NOMO-1 (cell line): ENCODE results near the gene DEPDC4.
"Not testable (repeated sequence)": the region's sequence is repeated elsewhere in the genome, so short reads cannot be mapped to it uniquely, and the experiment has no call there.

Source experiments
- DNase-seq, 2 experiments: peaks; one replicate each; lab custom pipeline; 2025; ENCODE audit not compliant: unreplicated experiment in 2 of 2; lab: John Stamatoyannopoulos, UW

Gene DEPDC4

DNA sequence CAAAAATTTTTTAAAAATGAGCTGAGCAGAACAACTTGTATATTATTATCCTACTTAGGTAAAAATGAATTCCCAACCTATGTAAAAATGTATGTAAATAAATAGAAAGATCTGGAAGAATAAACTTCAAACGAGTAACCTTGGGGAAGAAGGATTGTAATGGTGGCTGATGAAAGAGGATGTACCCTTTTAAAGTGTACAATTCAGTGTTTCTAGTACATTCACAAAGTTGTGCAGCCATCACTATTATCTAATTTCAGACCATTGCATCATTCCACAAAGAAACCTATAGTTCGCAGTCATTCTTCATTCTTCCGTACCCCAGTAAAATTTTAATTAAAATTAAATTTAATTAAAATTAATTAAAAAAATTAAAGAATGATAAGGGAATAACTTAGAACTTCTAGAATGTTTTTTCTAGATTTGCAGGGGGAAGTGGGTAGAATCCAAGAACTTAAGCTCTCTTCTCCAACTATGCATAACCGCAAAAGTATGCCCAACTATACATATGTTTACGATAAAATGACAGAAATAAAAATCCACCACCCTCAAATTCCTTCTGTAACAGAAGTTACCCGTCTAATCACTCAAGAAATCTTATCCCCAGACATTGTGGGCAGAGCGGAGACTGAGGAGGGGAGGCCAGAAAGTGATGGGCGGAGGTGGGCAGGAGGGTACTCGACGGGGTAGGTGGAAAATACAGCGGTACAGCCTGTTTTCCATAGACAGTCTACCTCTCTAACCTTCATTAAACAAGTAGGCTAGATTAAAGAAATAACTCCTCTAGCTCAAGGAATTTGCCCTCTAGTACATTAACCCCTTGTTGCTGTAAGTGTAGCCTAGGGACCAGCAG is 921 bp downstream of the DEPDC4 start:
- DNase-seq = no peak

DNA sequence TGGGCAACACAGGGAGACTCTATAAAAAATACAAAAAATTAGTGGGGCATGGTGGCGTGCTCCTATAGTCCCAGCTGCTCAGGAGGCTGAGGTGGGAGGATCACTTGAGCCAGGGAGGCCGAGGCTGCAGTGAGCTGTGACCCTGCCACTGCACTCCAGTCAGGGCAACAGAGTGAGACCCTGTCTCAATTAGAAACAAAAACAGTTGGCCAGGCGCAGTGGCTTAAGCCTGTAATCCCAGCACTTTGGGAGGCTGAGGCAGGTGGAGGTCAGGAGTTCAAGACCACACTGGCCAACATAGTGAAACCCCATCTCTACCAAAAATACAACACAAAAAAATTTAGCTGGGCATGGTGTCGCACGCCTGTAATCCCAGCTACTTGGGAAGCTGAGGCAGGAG is 1.8 kb downstream of the DEPDC4 start:
- DNase-seq = not testable (repeated sequence)

DNA sequence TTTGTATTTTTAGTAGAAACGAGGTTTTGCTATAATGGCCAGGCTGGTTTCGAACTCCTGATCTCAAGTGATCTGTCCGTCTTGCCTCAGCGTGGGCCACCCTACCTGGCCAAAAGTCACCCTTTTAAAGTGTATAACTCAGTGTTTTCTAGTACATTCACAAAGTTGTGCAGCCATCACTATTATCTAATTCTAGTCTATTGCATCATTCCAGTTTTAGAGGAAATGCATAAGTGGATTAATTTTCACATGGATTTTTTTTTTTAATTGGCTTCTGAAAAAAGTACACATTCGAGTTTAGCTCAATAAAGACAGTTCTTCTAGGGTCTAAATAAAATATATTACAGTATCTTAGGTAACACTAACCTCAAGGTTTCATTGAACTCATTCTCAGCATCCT is 3.7 kb downstream of the DEPDC4 start:
- DNase-seq = no peak

DNA sequence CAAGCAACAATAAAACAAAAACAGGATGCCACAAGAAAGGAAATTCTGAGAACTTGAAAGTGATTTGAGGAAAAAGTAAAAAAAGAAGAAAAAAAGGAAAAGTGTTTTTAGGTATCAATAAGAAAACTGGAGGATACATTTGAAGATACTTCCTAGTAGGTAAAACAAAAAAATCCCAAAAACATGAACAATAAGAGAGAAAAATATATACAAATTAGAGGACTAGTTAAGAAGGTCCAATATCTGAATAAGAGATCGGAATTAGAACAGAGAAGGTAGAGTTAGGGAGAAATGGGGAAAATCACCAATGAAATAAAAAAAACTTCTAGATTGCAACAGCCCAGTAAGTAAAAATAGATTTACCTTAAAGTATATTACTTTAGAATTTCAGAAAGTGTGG is 8.8 kb downstream of the DEPDC4 start:
- no peak for DNase-seq

DNA sequence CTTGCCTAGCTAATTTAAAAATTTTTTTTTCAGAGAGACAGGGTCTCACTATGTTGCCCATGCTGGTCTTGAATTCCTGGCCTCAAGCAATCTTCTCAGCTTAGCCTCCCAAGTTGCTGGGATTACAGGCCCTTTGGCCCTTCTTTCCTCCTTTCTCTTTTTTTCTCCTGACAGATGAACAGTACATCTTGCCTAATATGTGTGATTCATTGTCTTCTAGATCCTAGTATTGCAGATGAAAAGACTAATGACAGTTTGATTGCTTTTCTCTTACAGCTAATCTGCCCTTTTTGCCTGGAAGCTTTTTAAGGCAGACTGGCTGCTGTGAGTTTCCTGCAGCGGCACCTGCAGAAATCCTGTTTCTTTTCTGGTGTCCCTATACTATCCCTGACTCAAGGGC is 12.0 kb downstream of the DEPDC4 start:
- no peak for DNase-seq

DNA sequence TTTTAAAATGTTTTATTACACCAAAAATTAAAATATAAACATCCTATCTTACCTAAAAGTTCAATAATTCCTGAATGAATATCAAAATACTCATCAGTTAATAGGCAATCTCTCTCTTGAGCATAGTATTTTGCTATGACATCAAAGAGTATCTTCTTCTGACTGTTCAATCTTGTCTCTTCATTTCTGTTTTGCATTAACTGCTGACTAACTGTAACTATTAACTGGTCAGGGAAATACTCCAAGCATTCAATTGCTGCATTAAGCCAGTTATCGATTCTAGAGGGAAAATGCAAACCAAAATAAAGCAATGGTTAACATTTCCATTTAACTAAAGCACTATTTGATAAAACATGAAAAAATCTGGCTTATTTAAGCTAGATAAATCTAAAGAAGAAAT is 13.4 kb downstream of the DEPDC4 start:
- DNase-seq = no peak

DNA sequence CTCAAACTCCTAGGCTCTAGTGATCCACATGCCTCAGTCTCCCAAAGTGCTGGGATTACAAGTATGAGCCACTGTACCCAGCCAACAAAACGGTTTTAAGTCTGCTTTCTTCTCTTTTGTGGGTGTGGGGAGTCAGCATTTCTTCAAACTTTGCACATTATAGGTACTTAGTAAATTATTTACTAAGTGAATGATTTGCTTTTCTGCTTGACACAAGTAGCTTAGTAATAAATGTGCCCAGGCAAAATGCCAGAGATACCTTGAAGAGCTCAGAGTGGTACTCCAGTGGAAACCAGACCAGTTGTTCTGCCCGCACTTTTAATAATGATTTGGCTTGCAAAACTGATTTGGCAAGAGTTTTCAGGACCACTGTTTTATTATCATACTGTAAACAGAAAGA is 15.0 kb downstream of the DEPDC4 start:
- no peak for DNase-seq

DNA sequence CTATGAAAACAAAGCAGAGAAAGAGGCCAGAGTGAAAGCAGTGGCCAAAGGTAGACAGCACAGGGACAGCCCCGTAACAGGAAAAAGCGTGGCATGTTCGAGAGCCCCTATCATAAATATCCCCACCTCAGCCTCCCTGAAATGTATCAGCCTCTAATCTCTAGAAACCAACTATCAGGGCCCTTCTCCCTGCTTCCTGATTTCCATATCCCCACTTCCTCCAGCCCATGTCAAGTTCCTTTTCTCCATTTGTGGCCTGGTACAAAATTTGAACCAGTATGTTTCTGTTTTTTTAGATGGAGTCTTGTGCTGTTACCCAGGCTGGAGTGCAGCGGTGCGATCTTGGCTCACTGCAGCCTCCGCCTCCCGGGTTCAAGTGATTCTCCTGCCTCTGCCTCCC is 16.9 kb downstream of the DEPDC4 start:
- DNase-seq = no peak

DNA sequence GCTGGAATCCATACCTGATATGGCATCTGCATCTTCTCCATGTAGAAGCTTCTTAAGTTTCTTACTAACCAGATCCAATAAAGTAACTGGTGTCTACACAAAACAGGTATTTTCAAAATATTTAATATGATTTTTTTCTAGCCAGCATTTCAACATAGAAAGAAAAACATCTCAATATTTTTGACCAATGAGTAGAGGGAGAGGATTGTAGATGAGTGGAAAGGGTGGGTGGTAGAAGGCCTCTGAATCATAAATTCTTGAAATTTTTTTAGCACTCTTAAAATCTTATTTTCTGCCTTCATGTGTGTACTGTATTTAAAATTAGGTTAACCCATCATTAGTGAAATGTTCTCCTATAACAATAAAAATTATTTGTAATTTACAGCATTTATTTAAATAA is 18.0 kb downstream of the DEPDC4 start:
- no peak for DNase-seq

DNA sequence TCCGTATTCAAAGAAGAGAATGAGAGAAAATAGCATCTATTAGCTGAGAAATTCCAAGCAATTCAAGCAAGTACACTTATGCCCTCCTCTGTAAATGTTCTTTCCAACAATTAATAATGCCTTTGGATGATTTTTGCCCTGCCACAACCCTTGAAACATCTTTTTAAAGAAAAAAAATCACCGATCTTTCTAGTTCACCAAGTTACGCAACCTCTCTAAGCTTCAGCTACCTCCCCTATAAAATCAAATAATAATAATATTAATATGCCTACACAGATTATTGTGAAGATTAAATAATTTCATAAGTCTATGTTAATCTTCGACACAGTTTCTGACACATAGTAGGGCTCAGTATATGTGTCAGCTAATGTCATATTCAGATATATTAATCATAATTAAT is 19.1 kb downstream of the DEPDC4 start:
- DNase-seq = no peak

DNA sequence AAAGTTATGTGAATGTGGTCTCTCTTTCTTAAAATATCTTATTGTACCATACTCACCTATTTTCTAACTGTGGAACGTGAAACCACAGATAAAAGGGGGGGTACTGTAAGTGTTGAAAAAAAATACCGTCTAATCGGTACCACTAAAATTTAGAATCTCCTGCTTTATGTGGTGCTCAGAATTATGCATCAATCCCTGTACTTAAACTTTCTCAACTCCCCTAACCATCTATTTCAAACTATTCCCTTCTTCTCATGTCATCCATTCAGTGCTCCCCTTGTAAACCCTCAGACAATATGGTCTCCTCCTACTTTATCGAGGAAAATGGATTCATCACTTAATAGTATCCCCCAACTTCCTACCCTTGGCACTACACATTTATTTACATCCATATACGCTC is 23.7 kb downstream of the DEPDC4 start:
- DNase-seq = no peak

DNA sequence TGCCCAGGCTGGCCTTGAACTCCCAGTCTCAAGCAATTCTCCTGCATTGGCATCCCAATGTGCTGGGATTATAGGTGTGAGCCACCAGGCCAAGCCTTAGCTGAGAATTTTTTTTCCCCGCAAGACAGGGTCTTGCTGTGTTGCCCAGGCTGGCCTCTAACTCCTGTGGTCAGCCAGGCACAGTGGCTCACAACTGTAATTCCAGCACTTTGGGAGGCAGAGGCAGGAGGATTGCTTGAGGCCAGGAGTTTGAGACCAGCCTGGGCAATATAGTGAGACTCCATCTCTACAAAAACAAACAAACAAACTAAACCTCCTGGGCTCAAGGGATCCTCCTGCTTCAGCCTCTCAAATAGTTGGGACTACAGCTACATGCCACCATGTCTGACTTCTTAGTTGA is 27.3 kb downstream of the DEPDC4 start:
- no peak for DNase-seq

DNA sequence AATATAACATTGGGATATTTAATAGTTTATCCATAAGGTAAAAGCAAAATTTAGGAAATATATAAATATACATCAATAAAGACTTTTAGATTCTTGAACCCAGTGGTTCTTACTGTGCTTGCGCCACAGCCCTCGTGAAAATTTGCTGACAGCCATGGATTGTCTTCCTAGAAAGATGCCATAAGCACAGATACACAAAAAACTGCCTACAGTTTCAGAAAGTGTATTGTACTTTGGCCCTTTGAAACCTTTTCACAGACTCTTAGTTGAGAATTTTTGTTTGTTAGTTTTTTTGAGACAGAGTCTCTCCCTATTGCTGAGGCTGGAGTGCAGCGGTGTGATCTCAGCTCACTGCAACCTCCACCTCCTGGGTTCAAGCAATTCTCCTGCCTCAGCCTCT is 28.1 kb downstream of the DEPDC4 start:
- no peak for DNase-seq

DNA sequence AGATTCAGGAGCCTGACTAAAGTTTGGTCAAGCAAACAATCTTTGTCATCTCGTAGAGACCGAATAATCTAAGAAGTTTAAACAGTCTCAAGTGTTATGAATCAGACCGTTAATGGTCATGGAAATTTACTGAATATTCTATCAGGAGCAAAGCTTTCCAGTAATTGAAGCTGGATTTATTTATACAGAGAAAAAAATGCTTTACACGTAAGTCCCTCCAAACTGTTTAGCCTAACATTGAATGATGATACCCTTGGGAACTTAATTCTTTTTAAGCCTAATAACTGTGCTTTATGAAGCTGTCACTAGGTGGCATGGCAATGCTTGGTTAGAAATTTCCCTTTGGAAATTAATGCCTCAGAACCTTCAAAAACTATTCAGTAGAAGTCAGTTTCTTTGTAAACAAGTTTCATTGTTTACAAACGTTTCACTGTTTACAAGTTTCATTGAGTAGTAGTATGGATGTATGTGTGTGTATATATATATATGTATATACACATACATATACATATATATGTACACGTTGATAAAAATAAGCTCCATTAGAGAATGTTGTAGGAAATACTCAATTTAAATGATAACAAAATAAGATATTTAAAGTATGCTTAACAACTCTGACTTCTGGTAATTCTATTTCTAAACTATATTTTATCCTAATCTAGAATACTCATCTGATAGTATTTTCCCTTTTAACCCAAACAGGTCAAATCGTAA is 32.1 kb downstream of the DEPDC4 start:
- DNase-seq = peak in 1 of 2 experiments; percentile 22

DNA sequence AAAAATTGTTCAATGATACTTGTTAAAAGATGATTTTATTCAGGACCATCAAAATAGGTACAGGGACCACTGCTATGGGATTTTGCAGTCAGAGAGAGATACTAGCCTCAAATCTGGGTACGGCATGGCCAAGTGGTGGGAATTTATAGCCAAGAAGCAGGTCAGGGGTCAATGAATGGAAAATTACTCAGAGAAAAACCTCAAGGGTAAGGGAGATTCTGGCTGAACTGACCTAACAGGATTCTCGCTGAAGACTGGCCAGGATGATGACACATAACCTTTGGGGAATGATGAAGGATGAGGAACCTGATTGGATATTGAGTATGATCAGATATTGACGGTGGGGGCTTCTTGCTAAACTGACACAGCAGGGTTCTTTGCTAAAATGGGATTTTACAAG is 32.7 kb downstream of the DEPDC4 start:
- no peak for DNase-seq

DNA sequence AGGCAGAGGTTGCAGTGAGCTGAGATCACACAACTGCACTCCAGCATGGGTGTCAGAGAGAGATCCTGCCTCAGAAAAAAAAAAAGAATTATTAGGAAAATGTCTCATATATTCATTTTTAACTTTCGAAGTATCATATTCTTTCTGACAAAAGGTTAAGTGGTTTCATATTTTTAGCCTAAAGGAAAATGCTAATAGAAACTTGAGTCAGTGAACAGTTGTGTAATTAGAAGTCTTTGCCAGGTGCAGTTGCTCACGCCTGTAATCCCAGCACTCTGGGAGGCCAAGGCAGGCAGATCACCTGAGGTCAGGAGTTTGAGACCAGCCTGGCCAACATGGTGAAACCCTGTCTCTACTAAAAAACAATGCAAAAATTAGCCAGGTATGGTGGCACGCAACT is 35.0 kb downstream of the DEPDC4 start:
- DNase-seq = not testable (repeated sequence)

DNA sequence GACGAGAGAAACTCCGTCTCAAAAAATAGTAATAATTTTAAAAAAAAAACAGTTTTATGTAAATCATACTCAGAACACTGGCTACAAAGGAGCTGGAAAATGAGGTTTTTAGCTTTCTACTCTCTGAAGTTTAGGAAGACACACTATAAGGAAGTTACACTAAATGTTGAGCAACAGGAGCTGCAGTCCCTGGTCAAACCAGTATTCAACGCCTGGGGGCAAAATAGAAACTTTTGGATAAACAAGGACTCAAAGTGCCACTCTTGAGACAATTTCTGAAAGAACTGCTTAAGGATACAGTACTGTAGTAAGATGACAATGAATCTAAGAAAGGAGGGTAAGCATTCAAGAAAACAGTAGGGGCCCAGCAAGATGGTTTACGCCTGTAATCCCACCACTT is 37.0 kb downstream of the DEPDC4 start:
- peak; percentile 24 to 41 for DNase-seq

DNA sequence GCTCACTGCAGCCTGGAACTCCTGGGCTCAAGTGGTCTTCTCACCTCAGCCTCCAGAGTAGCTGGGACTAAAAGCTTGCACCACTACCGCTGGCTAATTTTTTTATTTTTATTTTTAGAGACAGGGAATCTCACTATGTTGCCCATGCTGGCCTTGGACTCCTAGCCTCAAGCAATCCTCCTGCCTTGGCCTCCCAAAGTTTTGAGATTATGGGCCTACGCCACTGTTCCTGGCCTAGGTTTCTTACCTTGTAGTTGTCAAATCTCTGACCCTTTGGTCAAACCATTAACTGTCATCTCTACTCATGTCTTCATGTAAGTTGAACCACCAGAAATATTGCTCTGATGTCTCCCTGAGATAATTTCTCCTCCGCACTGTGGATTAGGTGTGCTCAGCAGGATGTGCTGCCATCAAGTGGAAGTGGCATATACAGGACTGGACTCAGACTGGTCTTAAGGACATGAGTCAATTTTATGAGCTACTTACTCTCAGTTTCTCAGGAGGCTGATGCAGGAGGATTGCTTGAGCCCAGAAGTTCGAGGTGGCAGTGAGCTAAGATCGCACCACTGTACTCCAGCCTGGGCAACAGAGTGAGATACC is 37.7 kb downstream of the DEPDC4 start:
- DNase-seq = no peak

DNA sequence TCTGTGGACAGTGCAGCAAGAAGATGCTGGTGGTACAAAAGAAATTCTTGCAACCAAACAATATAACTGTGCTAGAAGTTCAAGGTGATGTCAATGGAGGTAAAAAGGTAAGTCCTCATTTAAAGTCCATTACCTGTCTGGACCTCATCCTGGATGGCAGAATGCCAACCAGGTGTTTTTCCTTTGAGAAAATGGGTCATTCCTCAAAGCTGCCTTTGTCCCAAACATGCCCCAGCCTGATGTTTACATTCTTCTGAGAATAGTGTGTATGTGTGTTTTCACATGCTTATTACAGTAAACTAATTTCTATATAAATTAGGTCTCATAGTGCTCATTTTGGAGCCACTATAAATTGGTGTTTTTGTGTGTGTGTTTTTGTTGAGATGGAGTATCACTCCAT is 41.4 kb downstream of the DEPDC4 start:
- DNase-seq = no peak

DNA sequence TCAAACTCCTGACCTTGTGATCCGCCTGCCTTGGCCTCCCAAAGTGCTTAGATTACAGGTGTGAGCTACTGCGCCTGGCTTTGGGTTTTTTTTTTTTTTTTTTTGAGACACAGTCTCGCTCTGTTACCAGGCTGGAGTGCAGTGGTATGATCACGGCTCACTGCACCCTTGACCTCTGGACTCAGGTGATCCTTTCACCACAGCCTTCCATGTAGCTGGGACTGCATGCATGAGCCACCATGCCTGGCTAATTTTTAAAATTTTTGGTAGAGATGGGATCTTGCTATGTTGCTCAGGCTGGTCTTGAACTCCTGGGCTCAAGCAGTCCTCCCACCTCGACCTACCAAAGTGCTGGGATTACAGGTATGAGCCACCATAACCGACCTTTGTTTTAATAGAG is 44.7 kb downstream of the DEPDC4 start:
- not testable (repeated sequence) for DNase-seq

DNA sequence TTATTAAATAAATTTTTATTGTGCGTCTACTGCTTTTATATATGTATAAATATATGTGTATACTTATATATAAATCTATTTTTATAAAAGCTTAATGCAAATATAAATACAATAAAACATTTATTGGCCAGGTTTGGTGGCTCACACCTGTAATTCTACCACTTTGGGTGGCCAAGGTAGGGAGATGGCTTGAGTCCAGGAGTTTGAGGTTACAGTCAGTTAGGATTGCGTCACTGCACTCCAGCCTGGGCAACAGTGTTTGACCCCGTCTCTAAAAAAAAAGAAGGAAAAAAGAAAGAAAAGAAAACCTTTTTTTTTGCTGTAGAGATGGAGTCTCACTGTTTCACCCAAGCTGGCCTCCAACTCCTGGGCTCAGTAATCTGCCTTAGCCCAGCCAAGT is 45.4 kb downstream of the DEPDC4 start:
- DNase-seq = no peak
